Thyroid gland (tissue), 4 donors: ENCODE data around the gene E4F1. TPM values are rescaled to one million over a fixed set of nuclear protein-coding genes. Genes with fewer than 3 reads are reported as not detected.

ENCODE experiments used
- DNase-seq, 2 donors: peaks; one replicate each; pipeline ENCODE4 v3.0.0-alpha.2; 2019
- H3K27ac ChIP-seq, 3 donors: fragments of 200-600 bp; sonication (generic); 1 replicate in 2 of 3; 2 replicates in 1 of 3; pipeline ENCODE4 v1.5.1; 2016 to 2019; ENCODE audit warnings: mild to moderate bottlenecking in 1 of 3, moderate library complexity in 1 of 3
- H3K27me3 ChIP-seq: fragments of 200-600 bp; sonication (generic); one replicate; pipeline ENCODE4 v1.5.1; 2019
- H3K36me3 ChIP-seq, 2 donors: fragments of 200-600 bp; sonication (generic); one replicate each; pipeline ENCODE4 v1.5.1; 2016 to 2019
- H3K4me1 ChIP-seq, 2 donors: fragments of 200-600 bp; sonication (generic); one replicate each; pipeline ENCODE4 v1.5.1; 2017 to 2019
- H3K4me3 ChIP-seq, 3 donors: fragments of 200-600 bp; sonication (generic); replicated peaks in 1 of 3; 1 replicate in 2 of 3; 2 replicates in 1 of 3; pipeline ENCODE4 v1.5.1; 2016; ENCODE audit warnings: mild to moderate bottlenecking in 1 of 3
- H3K9me3 ChIP-seq: fragments of 200-600 bp; sonication (generic); one replicate; pipeline ENCODE4 v1.5.1; 2017
- CTCF ChIP-seq, 6 experiments: fragments of 200-600 bp in 3 of 6; fragments of 450-650 bp in 3 of 6; sonication (generic) in 3 of 6; IDR thresholded peaks; one replicate each; pipeline ENCODE4 v1.5.1; 2016 to 2019; ENCODE audit warnings: antibody characterized with exemption in 6 of 6, mild to moderate bottlenecking in 2 of 6, inconsistent platforms in 1 of 6, moderate library complexity in 1 of 6
- POLR2A ChIP-seq, 2 donors: fragments of 450-650 bp; IDR thresholded peaks; one replicate each; pipeline ENCODE4 v1.6.1; 2017; ENCODE audit warnings: antibody characterized with exemption in 2 of 2, mild to moderate bottlenecking in 2 of 2, moderate library complexity in 1 of 2
- WGBS, 2 donors: methylation state at CpG; one replicate each; pipeline ENCODE4 v1.1.5; 2017; 5-methylcytosine and 5-hydroxymethylcytosine counted together
- intact Hi-C: fragments of 100-400 bp; cut with DNase I; formaldehyde crosslinking; loops from one replicate; pipeline ENCODE4 v1.15.1; 2023
- total RNA-seq, 4 donors: library from RNA; depleted of rRNA; stranded (reverse); fragments of >200 nt; gene quantifications; one replicate each; pipeline ENCODE4 v1.2.3, GENCODE V29; 2016

Gene E4F1
- total RNA-seq, 4 donors from 2014 or later, result 35.3 to 55.7 (median 41.3) TPM

DNA sequence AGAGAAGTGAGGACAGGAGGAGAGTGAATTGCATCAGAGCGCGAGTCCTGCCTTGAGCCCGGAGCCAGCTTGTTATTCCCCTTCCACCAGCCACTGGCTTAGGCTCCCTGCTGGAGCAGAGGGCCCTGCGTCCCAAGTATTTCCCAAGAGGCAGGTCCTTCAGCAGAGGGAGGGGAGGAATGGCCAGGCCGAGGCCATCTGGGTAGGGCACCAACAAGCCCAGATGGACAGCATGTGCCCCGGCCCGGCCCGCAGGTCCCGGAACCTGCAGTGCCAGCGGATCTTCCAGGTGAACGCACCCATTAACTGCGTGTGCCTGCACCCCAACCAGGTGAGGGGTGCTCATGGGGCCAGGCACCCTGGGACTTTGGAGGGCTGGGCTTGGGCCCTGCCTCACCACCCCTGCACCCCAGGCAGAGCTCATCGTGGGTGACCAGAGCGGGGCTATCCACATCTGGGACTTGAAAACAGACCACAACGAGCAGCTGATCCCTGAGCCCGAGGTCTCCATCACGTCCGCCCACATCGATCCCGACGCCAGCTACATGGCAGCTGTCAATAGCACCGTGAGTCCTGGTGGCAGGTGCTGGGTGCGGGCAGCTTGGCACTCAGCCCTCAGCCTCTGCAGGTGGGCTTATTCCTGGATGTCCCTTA is 16.5 kb upstream of the E4F1 start:
- H3K27ac ChIP-seq, result no peak overlapping the region
- DNase-seq, result no peak
- TF ChIP-seq POLR2A (IDR thresholded peaks at IDR 0.05) (no peak), CTCF (IDR thresholded peaks at IDR 0.05) (no peak)
- H3K36me3 ChIP-seq, result peaks cover 17 to 20% of the 10 kb centered on the region in 2 donors
- H3K4me3 ChIP-seq, result no peak overlapping the region
- intact Hi-C loops, result no loop called here
- peaks cover 14 to 18% of the 10 kb centered on the region in 2 donors for H3K4me1 ChIP-seq
- no peaks in the 10 kb centered on the region for H3K27me3 ChIP-seq
- WGBS, 2 donors, result 96 to 100% methylated on average over 3 to 12 of the region's 23 CpGs
- H3K9me3 ChIP-seq, result no peaks in the 10 kb centered on the region

- no peaks in the 10 kb centered on the region for H3K9me3 ChIP-seq
- H3K27ac ChIP-seq, result no peak overlapping the region
- TF ChIP-seq CTCF (IDR thresholded peaks at IDR 0.05) (no peak), POLR2A (IDR thresholded peaks at IDR 0.05) (no peak)
- H3K27me3 ChIP-seq, result no peaks in the 10 kb centered on the region
- intact Hi-C loops, result no loop called here
- no peak for DNase-seq
- peaks cover 17 to 20% of the 10 kb centered on the region in 2 donors for H3K36me3 ChIP-seq
- peaks cover 23 to 27% of the 10 kb centered on the region in 2 donors for H3K4me1 ChIP-seq
- no peak overlapping the region for H3K4me3 ChIP-seq
- 94 to 96% methylated on average over 5 to 6 of the region's 9 CpGs for WGBS, 2 donors
These were observed 15.5 kb upstream of the E4F1 start for GRCh38 chr16:2207872-2208271.

DNA sequence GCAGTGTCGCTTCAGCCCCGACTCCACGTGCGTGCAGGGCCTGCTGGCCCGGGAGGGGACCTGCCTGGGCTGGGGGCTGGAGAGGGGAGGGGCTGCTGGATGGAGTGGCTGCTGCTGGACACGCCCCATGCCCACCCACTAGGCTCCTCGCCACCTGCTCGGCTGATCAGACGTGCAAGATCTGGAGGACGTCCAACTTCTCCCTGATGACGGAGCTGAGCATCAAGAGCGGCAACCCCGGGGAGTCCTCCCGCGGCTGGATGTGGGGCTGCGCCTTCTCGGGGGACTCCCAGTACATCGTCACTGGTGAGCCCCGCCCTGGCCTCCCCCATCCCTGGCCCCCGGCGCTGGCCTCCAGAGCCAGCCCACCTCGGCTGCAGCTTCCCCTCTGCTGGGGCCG is 15.1 kb upstream of the E4F1 start:
- Histone ChIP-seq H3K27me3 (no peaks in the 10 kb centered on the region), H3K4me3 (no peak overlapping the region), H3K4me1 (peaks cover 27 to 32% of the 10 kb centered on the region in 2 donors), H3K36me3 (peaks cover 17 to 20% of the 10 kb centered on the region in 2 donors), H3K27ac (no peak overlapping the region), H3K9me3 (no peaks in the 10 kb centered on the region)
- TF ChIP-seq POLR2A (IDR thresholded peaks at IDR 0.05) (no peak), CTCF (IDR thresholded peaks at IDR 0.05) (no peak)
- WGBS, 2 donors, result 89 to 92% methylated on average over 16 to 18 of the region's 23 CpGs
- intact Hi-C loops, result no loop called here
- no peak for DNase-seq

DNA sequence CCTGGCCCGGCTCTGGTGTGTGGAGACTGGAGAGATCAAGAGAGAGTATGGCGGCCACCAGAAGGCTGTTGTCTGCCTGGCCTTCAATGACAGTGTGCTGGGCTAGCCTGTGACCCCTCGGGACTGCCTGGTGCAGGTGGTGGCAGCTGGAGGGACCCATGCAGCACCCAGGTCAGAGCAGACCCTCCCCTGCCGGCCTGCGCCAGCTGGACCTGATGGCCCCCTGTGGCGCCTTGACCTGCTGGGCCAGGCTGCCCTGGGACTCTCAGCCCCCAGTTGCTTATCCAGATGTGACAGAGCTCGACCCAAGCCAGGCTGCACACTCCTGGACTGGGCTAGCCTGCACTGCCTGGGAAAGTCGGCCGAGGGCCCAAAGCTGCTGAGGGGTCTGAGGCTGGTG is 14.6 kb upstream of the E4F1 start:
- H3K4me1 ChIP-seq, result peaks cover 32 to 36% of the 10 kb centered on the region in 2 donors
- DNase-seq, result no peak
- no peak overlapping the region for H3K27ac ChIP-seq
- no peaks in the 10 kb centered on the region for H3K27me3 ChIP-seq
- TF ChIP-seq POLR2A (IDR thresholded peaks at IDR 0.05) (no peak), CTCF (IDR thresholded peaks at IDR 0.05) (no peak)
- H3K4me3 ChIP-seq, result no peak overlapping the region
- intact Hi-C loops, result no loop called here
- H3K36me3 ChIP-seq, result peaks cover 17 to 20% of the 10 kb centered on the region in 2 donors
- 95 to 100% methylated on average over 2 to 8 of the region's 9 CpGs for WGBS, 2 donors
- no peaks in the 10 kb centered on the region for H3K9me3 ChIP-seq

GRCh38 chr16:2209258-2210008 is 14.0 kb upstream of the E4F1 start:
- intact Hi-C loops, result no loop called here
- Histone ChIP-seq H3K4me3 (no peak overlapping the region), H3K27ac (no peak overlapping the region), H3K9me3 (no peaks in the 10 kb centered on the region), H3K4me1 (peaks cover 34 to 40% of the 10 kb centered on the region in 2 donors), H3K36me3 (peaks cover 17 to 20% of the 10 kb centered on the region in 2 donors), H3K27me3 (no peaks in the 10 kb centered on the region)
- 92 to 97% methylated on average over 5 to 24 of the region's 29 CpGs for WGBS, 2 donors
- no peak for TF ChIP-seq CTCF (IDR thresholded peaks at IDR 0.05)
- no peak for TF ChIP-seq POLR2A (IDR thresholded peaks at IDR 0.05)
- no peak for DNase-seq
